Measurements from ENCODE around the gene GPC5. TPM values are rescaled to one million over a fixed set of nuclear protein-coding genes. Genes with fewer than 3 reads are reported as not detected.

Gene GPC5
- total RNA-seq, 1 donor from 2014 or later = 6.3 TPM

GRCh38 chr13:91368101-91368500 lies 30.3 kb upstream of the GPC5 start:
- H3K27ac ChIP-seq (ENCODE audit: low read depth, low read length) = no peak overlapping the region
- H3K4me3 ChIP-seq (ENCODE audit: low read length in 3 of 3) = no peak overlapping the region
- H3K4me1 ChIP-seq (ENCODE audit: control insufficient read depth in 3 of 3, insufficient read depth in 3 of 3, low read length in 3 of 3) = peaks cover 0 to 7% (median 0%) of the 10 kb centered on the region in 3 donors
- H3K9me3 ChIP-seq (ENCODE audit: control insufficient read depth in 3 of 3, low read length in 3 of 3) = no peaks in the 10 kb centered on the region
- no peaks in the 10 kb centered on the region for H3K36me3 ChIP-seq (ENCODE audit: control insufficient read depth in 3 of 3, insufficient read depth in 3 of 3, low read length in 3 of 3)
- no peak overlapping the region for H3K9ac ChIP-seq (ENCODE audit: low read depth in 1 of 3, low read length in 3 of 3)
- no peaks in the 10 kb centered on the region for H3K27me3 ChIP-seq (ENCODE audit: control insufficient read depth in 3 of 3, insufficient read depth in 3 of 3, low read length in 3 of 3)

GRCh38 chr13:91368676-91369440 lies 29.6 kb upstream of the GPC5 start:
- H3K9me3 ChIP-seq (ENCODE audit: control insufficient read depth in 3 of 3, low read length in 3 of 3) = no peaks in the 10 kb centered on the region
- no peak overlapping the region for H3K9ac ChIP-seq (ENCODE audit: low read depth in 1 of 3, low read length in 3 of 3)
- H3K4me3 ChIP-seq (ENCODE audit: low read length in 3 of 3) = no peak overlapping the region
- H3K4me1 ChIP-seq (ENCODE audit: control insufficient read depth in 3 of 3, insufficient read depth in 3 of 3, low read length in 3 of 3) = peaks cover 0 to 7% (median 0%) of the 10 kb centered on the region in 3 donors
- H3K27ac ChIP-seq (ENCODE audit: low read depth, low read length) = no peak overlapping the region
- no peaks in the 10 kb centered on the region for H3K36me3 ChIP-seq (ENCODE audit: control insufficient read depth in 3 of 3, insufficient read depth in 3 of 3, low read length in 3 of 3)
- H3K27me3 ChIP-seq (ENCODE audit: control insufficient read depth in 3 of 3, insufficient read depth in 3 of 3, low read length in 3 of 3) = no peaks in the 10 kb centered on the region

DNA sequence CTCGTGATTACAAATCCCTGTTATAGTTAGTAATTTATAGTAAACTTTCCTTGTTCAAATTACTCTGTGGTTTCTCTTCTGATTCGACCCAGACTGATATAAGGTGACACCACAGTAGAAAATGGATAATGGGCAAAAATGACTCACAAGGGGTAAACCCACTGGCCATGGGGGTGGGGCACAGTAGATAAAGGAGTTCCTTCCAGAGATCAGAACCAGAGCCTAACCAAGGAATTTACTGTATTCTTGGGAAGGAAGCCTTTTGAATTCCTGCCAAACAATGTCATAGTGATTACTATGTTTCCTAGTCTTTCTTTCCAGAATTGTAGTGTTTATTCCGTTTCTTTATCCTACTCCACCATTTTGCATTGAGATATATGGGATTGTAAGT lies 29.0 kb upstream of the GPC5 start:
- no peaks in the 10 kb centered on the region for H3K9me3 ChIP-seq (ENCODE audit: control insufficient read depth in 3 of 3, low read length in 3 of 3)
- H3K4me1 ChIP-seq (ENCODE audit: control insufficient read depth in 3 of 3, insufficient read depth in 3 of 3, low read length in 3 of 3) = peaks cover 0 to 7% (median 0%) of the 10 kb centered on the region in 3 donors

DNA sequence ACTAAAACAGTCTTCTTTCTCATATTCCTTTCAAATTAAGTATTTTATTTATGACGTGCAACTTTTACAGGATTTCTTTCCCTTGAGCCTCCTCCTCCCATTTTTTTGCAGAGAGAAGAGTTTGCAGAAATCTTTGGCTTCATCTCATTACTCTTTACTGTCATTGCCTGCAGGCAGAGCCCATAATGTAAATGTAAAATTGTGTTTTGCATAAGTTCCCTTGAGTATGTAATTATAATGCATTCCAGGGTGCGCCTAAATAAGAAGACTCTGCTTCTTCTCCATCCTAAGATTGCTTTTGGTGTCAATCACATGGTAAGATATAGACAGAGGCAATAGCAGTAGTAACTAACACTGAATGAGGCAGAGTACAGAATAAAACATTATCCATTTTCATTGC lies 27.9 kb upstream of the GPC5 start:
- no peaks in the 10 kb centered on the region for H3K27me3 ChIP-seq (ENCODE audit: control insufficient read depth in 3 of 3, insufficient read depth in 3 of 3, low read length in 3 of 3)
- no peak overlapping the region for H3K27ac ChIP-seq (ENCODE audit: low read depth, low read length)
- peaks cover 0 to 7% (median 0%) of the 10 kb centered on the region in 3 donors for H3K4me1 ChIP-seq (ENCODE audit: control insufficient read depth in 3 of 3, insufficient read depth in 3 of 3, low read length in 3 of 3)
- H3K4me3 ChIP-seq (ENCODE audit: low read length in 3 of 3) = no peak overlapping the region
- no peaks in the 10 kb centered on the region for H3K36me3 ChIP-seq (ENCODE audit: control insufficient read depth in 3 of 3, insufficient read depth in 3 of 3, low read length in 3 of 3)
- no peaks in the 10 kb centered on the region for H3K9me3 ChIP-seq (ENCODE audit: control insufficient read depth in 3 of 3, low read length in 3 of 3)
- H3K9ac ChIP-seq (ENCODE audit: low read depth in 1 of 3, low read length in 3 of 3) = no peak overlapping the region

More for the DNA sequence above, 29.0 kb upstream of the GPC5 start:
- H3K9ac ChIP-seq (ENCODE audit: low read depth in 1 of 3, low read length in 3 of 3) = no peak overlapping the region
- H3K27me3 ChIP-seq (ENCODE audit: control insufficient read depth in 3 of 3, insufficient read depth in 3 of 3, low read length in 3 of 3) = no peaks in the 10 kb centered on the region
- H3K4me3 ChIP-seq (ENCODE audit: low read length in 3 of 3) = no peak overlapping the region
- no peaks in the 10 kb centered on the region for H3K36me3 ChIP-seq (ENCODE audit: control insufficient read depth in 3 of 3, insufficient read depth in 3 of 3, low read length in 3 of 3)
- H3K27ac ChIP-seq (ENCODE audit: low read depth, low read length) = no peak overlapping the region

DNA sequence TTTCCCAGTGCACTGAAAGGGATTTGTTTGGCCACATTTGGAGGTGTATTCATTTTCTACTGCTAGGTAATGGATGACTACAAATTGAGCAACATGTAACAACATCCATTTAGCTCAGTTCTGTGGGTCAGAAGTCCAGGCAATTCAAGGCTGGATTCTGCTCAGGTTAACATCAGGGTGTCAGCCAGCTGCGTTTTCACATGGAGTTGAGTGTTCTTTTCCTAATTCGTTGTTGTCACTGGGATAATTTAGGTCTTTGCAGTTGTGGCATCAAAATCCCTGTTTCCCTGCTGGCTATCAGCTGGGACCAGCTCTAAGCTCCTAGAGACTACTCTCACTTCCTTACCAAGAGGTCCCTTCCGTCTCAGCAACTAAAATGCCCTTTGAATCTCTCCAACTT lies 25.5 kb upstream of the GPC5 start:
- Histone ChIP-seq H3K9me3 (ENCODE audit: control insufficient read depth in 3 of 3, low read length in 3 of 3) (no peaks in the 10 kb centered on the region), H3K4me1 (ENCODE audit: control insufficient read depth in 3 of 3, insufficient read depth in 3 of 3, low read length in 3 of 3) (peaks cover 0 to 7% (median 0%) of the 10 kb centered on the region in 3 donors), H3K36me3 (ENCODE audit: control insufficient read depth in 3 of 3, insufficient read depth in 3 of 3, low read length in 3 of 3) (no peaks in the 10 kb centered on the region), H3K27me3 (ENCODE audit: control insufficient read depth in 3 of 3, insufficient read depth in 3 of 3, low read length in 3 of 3) (no peaks in the 10 kb centered on the region), H3K9ac (ENCODE audit: low read depth in 1 of 3, low read length in 3 of 3) (no peak overlapping the region), H3K4me3 (ENCODE audit: low read length in 3 of 3) (no peak overlapping the region), H3K27ac (ENCODE audit: low read depth, low read length) (no peak overlapping the region)

DNA sequence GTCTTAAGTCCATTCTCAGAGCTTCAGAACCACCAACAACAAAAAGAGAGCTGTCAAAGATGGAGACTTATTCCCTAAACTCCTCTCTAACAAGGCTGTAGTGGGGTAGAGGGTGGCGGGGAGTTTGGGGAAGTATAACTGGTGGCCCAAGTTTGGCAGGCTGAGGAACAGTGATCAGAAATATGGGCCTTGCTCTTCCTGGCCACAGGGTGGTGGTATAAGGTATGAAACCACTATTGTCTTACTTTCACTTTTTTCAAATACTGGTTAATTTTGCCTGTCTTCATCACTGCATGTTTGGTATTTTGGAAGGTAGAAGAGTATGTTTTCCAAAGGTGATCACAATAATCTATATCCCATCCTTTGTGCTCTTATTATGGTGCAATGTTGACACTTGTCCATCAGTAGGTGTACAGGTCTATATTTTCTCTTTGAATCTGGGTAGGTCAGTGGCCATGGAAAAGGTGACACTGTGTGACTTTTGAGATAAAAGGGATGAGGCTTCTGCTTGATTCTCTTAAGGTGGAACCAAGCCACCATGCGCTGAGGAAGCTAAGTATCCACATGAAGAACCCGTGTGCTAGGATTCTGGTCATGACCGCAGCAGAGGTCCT lies 23.2 kb upstream of the GPC5 start:
- Histone ChIP-seq H3K27ac (ENCODE audit: low read depth, low read length) (no peak overlapping the region), H3K9me3 (ENCODE audit: control insufficient read depth in 3 of 3, low read length in 3 of 3) (no peaks in the 10 kb centered on the region), H3K4me3 (ENCODE audit: low read length in 3 of 3) (no peak overlapping the region), H3K36me3 (ENCODE audit: control insufficient read depth in 3 of 3, insufficient read depth in 3 of 3, low read length in 3 of 3) (no peaks in the 10 kb centered on the region), H3K9ac (ENCODE audit: low read depth in 1 of 3, low read length in 3 of 3) (no peak overlapping the region), H3K27me3 (ENCODE audit: control insufficient read depth in 3 of 3, insufficient read depth in 3 of 3, low read length in 3 of 3) (no peaks in the 10 kb centered on the region), H3K4me1 (ENCODE audit: control insufficient read depth in 3 of 3, insufficient read depth in 3 of 3, low read length in 3 of 3) (no peaks in the 10 kb centered on the region)

DNA sequence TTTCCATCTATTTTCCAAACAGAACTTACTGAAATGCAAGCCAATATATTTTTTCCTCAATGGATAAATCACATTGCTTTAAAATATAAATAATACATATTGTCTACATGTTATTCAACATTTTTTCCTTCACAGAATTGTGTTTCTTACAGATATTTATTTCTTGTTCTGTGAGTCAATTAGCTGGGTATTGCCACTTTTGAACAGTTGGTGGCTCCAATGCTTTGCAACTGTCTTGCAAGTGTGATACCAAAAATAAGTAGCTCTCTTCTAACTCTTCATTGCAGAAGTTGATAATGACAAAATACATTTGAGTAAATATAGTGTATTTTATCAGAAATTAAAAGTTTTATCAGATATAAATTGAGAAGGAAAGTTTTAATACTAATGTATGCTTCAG lies 17.1 kb upstream of the GPC5 start:
- Histone ChIP-seq H3K9ac (ENCODE audit: low read depth in 1 of 3, low read length in 3 of 3) (no peak overlapping the region), H3K9me3 (ENCODE audit: control insufficient read depth in 3 of 3, low read length in 3 of 3) (no peaks in the 10 kb centered on the region), H3K4me1 (ENCODE audit: control insufficient read depth in 3 of 3, insufficient read depth in 3 of 3, low read length in 3 of 3) (no peaks in the 10 kb centered on the region), H3K36me3 (ENCODE audit: control insufficient read depth in 3 of 3, insufficient read depth in 3 of 3, low read length in 3 of 3) (no peaks in the 10 kb centered on the region), H3K27me3 (ENCODE audit: control insufficient read depth in 3 of 3, insufficient read depth in 3 of 3, low read length in 3 of 3) (no peaks in the 10 kb centered on the region), H3K27ac (ENCODE audit: low read depth, low read length) (no peak overlapping the region), H3K4me3 (ENCODE audit: low read length in 3 of 3) (no peak overlapping the region)

DNA sequence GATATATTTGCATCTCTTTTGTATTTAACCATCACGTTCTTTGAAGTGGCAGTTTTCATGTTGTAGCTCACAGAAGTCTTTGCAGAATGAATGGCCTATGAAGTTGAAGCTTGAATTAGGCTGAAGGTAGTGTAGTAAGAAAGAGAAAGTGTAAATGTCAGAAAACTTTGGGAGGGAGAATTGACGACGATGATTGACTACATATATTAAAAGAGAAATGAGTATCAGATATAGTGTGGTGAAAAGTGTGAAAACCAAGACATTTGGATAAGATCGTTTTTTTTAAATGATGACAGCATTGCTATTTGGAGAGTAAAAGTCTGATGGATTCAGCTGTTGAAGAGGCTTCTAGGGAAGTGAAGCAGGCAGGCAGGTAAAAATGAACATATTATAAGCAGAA lies 14.6 kb upstream of the GPC5 start:
- H3K36me3 ChIP-seq (ENCODE audit: control insufficient read depth in 3 of 3, insufficient read depth in 3 of 3, low read length in 3 of 3) = no peaks in the 10 kb centered on the region
- H3K9ac ChIP-seq (ENCODE audit: low read depth in 1 of 3, low read length in 3 of 3) = no peak overlapping the region
- no peaks in the 10 kb centered on the region for H3K27me3 ChIP-seq (ENCODE audit: control insufficient read depth in 3 of 3, insufficient read depth in 3 of 3, low read length in 3 of 3)
- no peak overlapping the region for H3K27ac ChIP-seq (ENCODE audit: low read depth, low read length)
- H3K4me3 ChIP-seq (ENCODE audit: low read length in 3 of 3) = no peak overlapping the region
- H3K9me3 ChIP-seq (ENCODE audit: control insufficient read depth in 3 of 3, low read length in 3 of 3) = no peaks in the 10 kb centered on the region
- H3K4me1 ChIP-seq (ENCODE audit: control insufficient read depth in 3 of 3, insufficient read depth in 3 of 3, low read length in 3 of 3) = no peaks in the 10 kb centered on the region

DNA sequence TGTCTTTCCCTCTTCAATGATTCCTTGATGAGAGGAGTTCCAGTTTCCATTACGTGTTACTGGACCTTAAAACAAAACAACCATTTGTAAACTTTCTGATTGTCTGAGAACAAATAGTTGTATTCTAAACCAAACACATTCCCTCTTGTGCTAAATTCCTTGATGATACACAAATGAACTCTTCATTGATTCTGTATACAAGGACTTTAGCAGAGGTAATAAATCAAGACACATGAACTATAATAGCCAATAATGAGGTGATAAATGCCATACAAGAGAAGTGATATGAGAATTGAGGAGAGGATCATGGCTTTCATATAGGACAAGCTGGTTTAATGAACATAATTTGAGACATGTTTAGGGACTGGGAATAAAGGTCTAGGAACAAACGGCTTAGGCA lies 13.5 kb upstream of the GPC5 start:
- no peaks in the 10 kb centered on the region for H3K27me3 ChIP-seq (ENCODE audit: control insufficient read depth in 3 of 3, insufficient read depth in 3 of 3, low read length in 3 of 3)
- H3K4me3 ChIP-seq (ENCODE audit: low read length in 3 of 3) = no peak overlapping the region

GRCh38 chr13:91389186-91389585 lies 9.2 kb upstream of the GPC5 start:
- H3K4me1 ChIP-seq (ENCODE audit: control insufficient read depth in 3 of 3, insufficient read depth in 3 of 3, low read length in 3 of 3) = no peaks in the 10 kb centered on the region
- H3K9me3 ChIP-seq (ENCODE audit: control insufficient read depth in 3 of 3, low read length in 3 of 3) = no peaks in the 10 kb centered on the region
- H3K27ac ChIP-seq (ENCODE audit: low read depth, low read length) = no peak overlapping the region
- H3K4me3 ChIP-seq (ENCODE audit: low read length in 3 of 3) = no peak overlapping the region
- H3K9ac ChIP-seq (ENCODE audit: low read depth in 1 of 3, low read length in 3 of 3) = no peak overlapping the region
- no peaks in the 10 kb centered on the region for H3K36me3 ChIP-seq (ENCODE audit: control insufficient read depth in 3 of 3, insufficient read depth in 3 of 3, low read length in 3 of 3)
- peaks cover under 1 to 4% (median 3%) of the 10 kb centered on the region in 3 donors for H3K27me3 ChIP-seq (ENCODE audit: control insufficient read depth in 3 of 3, insufficient read depth in 3 of 3, low read length in 3 of 3)

More for the DNA sequence above, 13.5 kb upstream of the GPC5 start:
- Histone ChIP-seq H3K4me1 (ENCODE audit: control insufficient read depth in 3 of 3, insufficient read depth in 3 of 3, low read length in 3 of 3) (no peaks in the 10 kb centered on the region), H3K27ac (ENCODE audit: low read depth, low read length) (no peak overlapping the region), H3K36me3 (ENCODE audit: control insufficient read depth in 3 of 3, insufficient read depth in 3 of 3, low read length in 3 of 3) (no peaks in the 10 kb centered on the region), H3K9ac (ENCODE audit: low read depth in 1 of 3, low read length in 3 of 3) (no peak overlapping the region), H3K9me3 (ENCODE audit: control insufficient read depth in 3 of 3, low read length in 3 of 3) (no peaks in the 10 kb centered on the region)

Data from skeletal muscle tissue (tissue), 4 donors.